HEK293 (cell line): ENCODE results near the gene IL17C.

Source experiments
- CTCF ChIA-PET: fragments of 350-600 bp; formaldehyde crosslinking; extraction: SDS; loops from one replicate; lab custom pipeline; 2021; ENCODE audit warnings: antibody characterized with exemption; lab: Yijun Ruan, JAX
- POLR2A ChIA-PET: fragments of 300-600 bp; formaldehyde crosslinking; extraction: SDS; loops from one replicate; lab custom pipeline; 2020; ENCODE audit warnings: antibody characterized with exemption, inconsistent platforms; lab: Yijun Ruan, JAX
- H3K27ac ChIP-seq: fragments of 200-500 bp; sonication (Bioruptor generic); 2 replicates; pipeline ENCODE4 v1.5.1; 2014; ENCODE audit warnings: low read depth, low read length, control low read depth, inconsistent platforms; ENCODE audit errors: extremely low read depth
- H3K36me3 ChIP-seq, 2 experiments: fragments of 200-500 bp in 1 of 2; sonication (Bioruptor generic) in 1 of 2; 1 replicate in 1 of 2; 2 replicates in 1 of 2; pipeline ENCODE4 v1.5.1; 2014 to 2017; ENCODE audit warnings: inconsistent platforms in 2 of 2, low read length in 2 of 2; ENCODE audit not compliant: control insufficient read depth in 2 of 2, insufficient read depth in 1 of 2
- H3K4me1 ChIP-seq: fragments of 200-500 bp; sonication (Bioruptor generic); 2 replicates; pipeline ENCODE4 v1.5.1; 2014; ENCODE audit warnings: mild to moderate bottlenecking, low read length, inconsistent platforms; ENCODE audit not compliant: control insufficient read depth, insufficient read depth
- H3K4me3 ChIP-seq: 2 replicates; pipeline ENCODE4 v1.5.1; 2011; ENCODE audit warnings: low read depth, mild to moderate bottlenecking, control low read depth, low read length, moderate library complexity
- H3K9me3 ChIP-seq: fragments of 200-500 bp; sonication (Bioruptor generic); 2 replicates; pipeline ENCODE4 v1.5.1; 2014; ENCODE audit warnings: low read depth, low read length, inconsistent platforms; ENCODE audit not compliant: control insufficient read depth, insufficient read depth
- ATF2 ChIP-seq: fragments of 450-650 bp; formaldehyde crosslinking; IDR thresholded peaks from 2 replicates; pipeline ENCODE4 v1.5.1; 2016; ENCODE audit warnings: missing biosample characterization, missing genetic modification characterization, low read depth
- EGR2 ChIP-seq: fragments of 450-650 bp; formaldehyde crosslinking; IDR thresholded peaks from 2 replicates; pipeline ENCODE4 v1.5.1; 2016; ENCODE audit warnings: low read depth, missing biosample characterization, missing genetic modification characterization
- GLI4 ChIP-seq: fragments of 450-650 bp; formaldehyde crosslinking; IDR thresholded peaks from 2 replicates; pipeline ENCODE4 v1.5.1; 2016; ENCODE audit warnings: missing biosample characterization, missing genetic modification characterization
- GLIS1 ChIP-seq: fragments of 450-650 bp; formaldehyde crosslinking; IDR thresholded peaks from 2 replicates; pipeline ENCODE4 v1.5.1; 2016; ENCODE audit warnings: missing biosample characterization, missing genetic modification characterization
- KLF7 ChIP-seq: fragments of 450-650 bp; formaldehyde crosslinking; IDR thresholded peaks from 2 replicates; pipeline ENCODE4 v1.5.1; 2016; ENCODE audit warnings: missing biosample characterization, missing genetic modification characterization, borderline replicate concordance
- KLF9 ChIP-seq: fragments of 450-650 bp; formaldehyde crosslinking; IDR thresholded peaks from 2 replicates; pipeline ENCODE4 v1.5.1; 2016; ENCODE audit warnings: missing biosample characterization, missing genetic modification characterization, low read depth
- OSR2 ChIP-seq: fragments of 450-650 bp; formaldehyde crosslinking; IDR thresholded peaks from 2 replicates; pipeline ENCODE4 v1.5.1; 2016; ENCODE audit warnings: missing biosample characterization, missing genetic modification characterization
- ZBTB26 ChIP-seq: fragments of 450-650 bp; formaldehyde crosslinking; optimal IDR thresholded peaks from 2 replicates; pipeline ENCODE3; 2016; ENCODE audit warnings: missing biosample characterization, mild to moderate bottlenecking, missing genetic modification characterization
- ZFP37 ChIP-seq: fragments of 450-650 bp; formaldehyde crosslinking; IDR thresholded peaks from 2 replicates; pipeline ENCODE4 v1.5.1; 2016; ENCODE audit warnings: missing biosample characterization, missing genetic modification characterization
- ZNF140 ChIP-seq: fragments of 450-650 bp; formaldehyde crosslinking; IDR thresholded peaks from 2 replicates; pipeline ENCODE4 v1.5.1; 2016; ENCODE audit warnings: missing biosample characterization, missing genetic modification characterization
- ZNF174 ChIP-seq: fragments of 450-650 bp; formaldehyde crosslinking; IDR thresholded peaks from 2 replicates; pipeline ENCODE4 v1.5.0; 2017; ENCODE audit warnings: missing biosample characterization, mild to moderate bottlenecking, missing genetic modification characterization
- ZNF248 ChIP-seq: fragments of 450-650 bp; formaldehyde crosslinking; IDR thresholded peaks from 2 replicates; pipeline ENCODE4 v1.5.1; 2017; ENCODE audit warnings: missing biosample characterization, missing genetic modification characterization
- ZNF266 ChIP-seq: fragments of 450-650 bp; formaldehyde crosslinking; IDR thresholded peaks from 2 replicates; pipeline ENCODE4 v1.5.1; 2016; ENCODE audit warnings: missing biosample characterization, missing genetic modification characterization, low read depth
- ZNF302 ChIP-seq: fragments of 450-650 bp; formaldehyde crosslinking; IDR thresholded peaks from 2 replicates; pipeline ENCODE4 v1.5.1; 2016; ENCODE audit warnings: missing biosample characterization, missing genetic modification characterization, low read depth
- ZNF341 ChIP-seq: fragments of 450-650 bp; formaldehyde crosslinking; IDR thresholded peaks from 2 replicates; pipeline ENCODE4; 2016; ENCODE audit warnings: low read depth, missing biosample characterization, missing genetic modification characterization
- ZNF423 ChIP-seq: fragments of 450-650 bp; formaldehyde crosslinking; IDR thresholded peaks from 2 replicates; pipeline ENCODE4 v1.5.1; 2016; ENCODE audit warnings: missing biosample characterization, missing genetic modification characterization
- ZNF473 ChIP-seq: fragments of 450-650 bp; formaldehyde crosslinking; IDR thresholded peaks from 2 replicates; pipeline ENCODE4 v1.5.1; 2017; ENCODE audit warnings: missing biosample characterization, missing genetic modification characterization
- ZNF513 ChIP-seq: fragments of 450-650 bp; IDR thresholded peaks from 2 replicates; pipeline ENCODE4 v1.5.1; 2018; ENCODE audit warnings: missing biosample characterization, missing genetic modification characterization
- ZNF76 ChIP-seq: fragments of 450-650 bp; formaldehyde crosslinking; IDR thresholded peaks from 2 replicates; pipeline ENCODE4; 2016; ENCODE audit warnings: low read depth, missing biosample characterization, missing genetic modification characterization, borderline replicate concordance
- ZNF776 ChIP-seq: fragments of 450-650 bp; formaldehyde crosslinking; IDR thresholded peaks from 2 replicates; pipeline ENCODE4 v1.5.0; 2017; ENCODE audit warnings: missing biosample characterization, missing genetic modification characterization, borderline replicate concordance
- ZSCAN30 ChIP-seq: fragments of 450-650 bp; IDR thresholded peaks from 2 replicates; pipeline ENCODE4 v1.5.1; 2018; ENCODE audit warnings: missing biosample characterization, mild to moderate bottlenecking, missing genetic modification characterization, moderate library complexity
- TF ChIP-seq, protein P1 (sequence below): fragments of 450-650 bp; formaldehyde crosslinking; IDR thresholded peaks from 2 replicates; pipeline ENCODE4 v1.5.1; 2016; ENCODE audit warnings: missing biosample characterization, missing genetic modification characterization, low read depth
- TF ChIP-seq, protein P2 (sequence below): fragments of 450-650 bp; formaldehyde crosslinking; IDR thresholded peaks from 2 replicates; pipeline ENCODE4 v1.5.1; 2017; ENCODE audit warnings: missing biosample characterization, missing genetic modification characterization
- TF ChIP-seq, protein P3 (sequence below): fragments of 450-650 bp; formaldehyde crosslinking; IDR thresholded peaks from 2 replicates; pipeline ENCODE4 v1.5.1; 2016; ENCODE audit warnings: missing biosample characterization, missing genetic modification characterization

The IL17C gene

DNA sequence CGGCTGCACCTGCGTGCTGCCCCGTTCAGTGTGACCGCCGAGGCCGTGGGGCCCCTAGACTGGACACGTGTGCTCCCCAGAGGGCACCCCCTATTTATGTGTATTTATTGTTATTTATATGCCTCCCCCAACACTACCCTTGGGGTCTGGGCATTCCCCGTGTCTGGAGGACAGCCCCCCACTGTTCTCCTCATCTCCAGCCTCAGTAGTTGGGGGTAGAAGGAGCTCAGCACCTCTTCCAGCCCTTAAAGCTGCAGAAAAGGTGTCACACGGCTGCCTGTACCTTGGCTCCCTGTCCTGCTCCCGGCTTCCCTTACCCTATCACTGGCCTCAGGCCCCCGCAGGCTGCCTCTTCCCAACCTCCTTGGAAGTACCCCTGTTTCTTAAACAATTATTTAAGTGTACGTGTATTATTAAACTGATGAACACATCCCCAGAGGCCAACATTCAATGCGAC, 1.7 kb downstream of the IL17C start:
- no peaks in the 10 kb centered on the region for H3K4me1 ChIP-seq
- TF ChIP-seq ZNF423 (tag by site-specific recombination) (no peak), ZNF76 (tag by site-specific recombination) (no peak), EGR2 (tag by site-specific recombination) (no peak), KLF7 (tag by site-specific recombination) (no peak), ZNF302 (tag by site-specific recombination) (no peak)
- TF ChIP-seq, protein P1, sequence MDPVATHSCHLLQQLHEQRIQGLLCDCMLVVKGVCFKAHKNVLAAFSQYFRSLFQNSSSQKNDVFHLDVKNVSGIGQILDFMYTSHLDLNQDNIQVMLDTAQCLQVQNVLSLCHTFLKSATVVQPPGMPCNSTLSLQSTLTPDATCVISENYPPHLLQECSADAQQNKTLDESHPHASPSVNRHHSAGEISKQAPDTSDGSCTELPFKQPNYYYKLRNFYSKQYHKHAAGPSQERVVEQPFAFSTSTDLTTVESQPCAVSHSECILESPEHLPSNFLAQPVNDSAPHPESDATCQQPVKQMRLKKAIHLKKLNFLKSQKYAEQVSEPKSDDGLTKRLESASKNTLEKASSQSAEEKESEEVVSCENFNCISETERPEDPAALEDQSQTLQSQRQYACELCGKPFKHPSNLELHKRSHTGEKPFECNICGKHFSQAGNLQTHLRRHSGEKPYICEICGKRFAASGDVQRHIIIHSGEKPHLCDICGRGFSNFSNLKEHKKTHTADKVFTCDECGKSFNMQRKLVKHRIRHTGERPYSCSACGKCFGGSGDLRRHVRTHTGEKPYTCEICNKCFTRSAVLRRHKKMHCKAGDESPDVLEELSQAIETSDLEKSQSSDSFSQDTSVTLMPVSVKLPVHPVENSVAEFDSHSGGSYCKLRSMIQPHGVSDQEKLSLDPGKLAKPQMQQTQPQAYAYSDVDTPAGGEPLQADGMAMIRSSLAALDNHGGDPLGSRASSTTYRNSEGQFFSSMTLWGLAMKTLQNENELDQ = no peak

GRCh38 chr16:88640498-88641247, 2.3 kb downstream of the IL17C start:
- Histone ChIP-seq H3K4me3 (no peak overlapping the region), H3K27ac (no peak overlapping the region), H3K9me3 (no peaks in the 10 kb centered on the region), H3K4me1 (no peaks in the 10 kb centered on the region), H3K36me3 (peaks cover 0 to 21% of the 10 kb centered on the region in 2 experiments; a peak in 1 of 3 replicates)
- ChIA-PET CTCF (interaction anchor here (0.7 kb wide), 1 partner anchor 76 kb away, joined by 3 read pairs; no protein-coding TSS in a partner anchor), POLR2A (no interaction called here)
- no peak for TF ChIP-seq ZSCAN30
- no peak for TF ChIP-seq ZNF776 (tag by site-specific recombination)
- no peak for TF ChIP-seq ZNF513 (tag by site-specific recombination)
- TF ChIP-seq, protein P2, sequence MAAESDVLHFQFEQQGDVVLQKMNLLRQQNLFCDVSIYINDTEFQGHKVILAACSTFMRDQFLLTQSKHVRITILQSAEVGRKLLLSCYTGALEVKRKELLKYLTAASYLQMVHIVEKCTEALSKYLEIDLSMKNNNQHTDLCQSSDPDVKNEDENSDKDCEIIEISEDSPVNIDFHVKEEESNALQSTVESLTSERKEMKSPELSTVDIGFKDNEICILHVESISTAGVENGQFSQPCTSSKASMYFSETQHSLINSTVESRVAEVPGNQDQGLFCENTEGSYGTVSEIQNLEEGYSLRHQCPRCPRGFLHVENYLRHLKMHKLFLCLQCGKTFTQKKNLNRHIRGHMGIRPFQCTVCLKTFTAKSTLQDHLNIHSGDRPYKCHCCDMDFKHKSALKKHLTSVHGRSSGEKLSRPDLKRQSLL = no peak
- no peak for TF ChIP-seq ZNF266
- no peak for TF ChIP-seq KLF9
- TF ChIP-seq GLI4 (tag by site-specific recombination) = no peak
- TF ChIP-seq ZNF248 (tag by site-specific recombination) = no peak
- TF ChIP-seq ZNF341 (tag by site-specific recombination) = no peak
- no peak for TF ChIP-seq ZNF140 (tag by site-specific recombination)
- no peak for TF ChIP-seq ZNF174 (tag by site-specific recombination)
- TF ChIP-seq OSR2 = no peak
- TF ChIP-seq, protein P3, sequence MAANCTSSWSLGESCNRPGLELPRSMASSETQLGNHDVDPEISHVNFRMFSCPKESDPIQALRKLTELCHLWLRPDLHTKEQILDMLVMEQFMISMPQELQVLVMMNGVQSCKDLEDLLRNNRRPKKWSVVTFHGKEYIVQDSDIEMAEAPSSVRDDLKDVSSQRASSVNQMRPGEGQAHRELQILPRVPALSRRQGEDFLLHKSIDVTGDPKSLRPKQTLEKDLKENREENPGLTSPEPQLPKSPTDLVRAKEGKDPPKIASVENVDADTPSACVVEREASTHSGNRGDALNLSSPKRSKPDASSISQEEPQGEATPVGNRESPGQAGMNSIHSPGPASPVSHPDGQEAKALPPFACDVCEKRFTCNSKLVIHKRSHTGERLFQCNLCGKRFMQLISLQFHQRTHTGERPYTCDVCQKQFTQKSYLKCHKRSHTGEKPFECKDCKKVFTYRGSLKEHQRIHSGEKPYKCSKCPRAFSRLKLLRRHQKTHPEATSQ (tag by site-specific recombination) = no peak
- no peak for TF ChIP-seq GLIS1
- no peak for TF ChIP-seq ZNF473 (tag by site-specific recombination)
- TF ChIP-seq ZFP37 (tag by site-specific recombination) = no peak
- no peak for TF ChIP-seq ATF2
- no peak for TF ChIP-seq ZBTB26 (tag by site-specific recombination)

More for the DNA sequence above, 1.7 kb downstream of the IL17C start:
- Histone ChIP-seq H3K4me3 (no peak overlapping the region), H3K9me3 (no peaks in the 10 kb centered on the region), H3K36me3 (peaks cover 0 to 15% of the 10 kb centered on the region in 2 experiments; a peak in 1 of 3 replicates), H3K27ac (no peak overlapping the region)
- ChIA-PET CTCF (interaction anchor here (0.6 to 0.9 kb wide), 2 partner anchors 11 to 290 kb away, joined by 3 to 5 read pairs; no protein-coding TSS in a partner anchor), POLR2A (no interaction called here)
